ENCODE results near the gene FXYD6. TPM values are rescaled to one million over a fixed set of nuclear protein-coding genes. Genes with fewer than 3 reads are reported as not detected.

The FXYD6 gene
- total RNA-seq, 1 donor from 2014 or later, result 21.5 TPM

- peak; percentile 74 for DNase-seq (ENCODE audit: low spot score)
These were observed 44.6 kb downstream of the FXYD6 start for GRCh38 chr11:117831661-117832415.

- peak; percentile 77 for DNase-seq (ENCODE audit: low spot score)
These were observed 45.6 kb downstream of the FXYD6 start for GRCh38 chr11:117830674-117831351.

- peak; percentile 60 for DNase-seq (ENCODE audit: low spot score)
These were observed 46.4 kb downstream of the FXYD6 start for GRCh38 chr11:117830072-117830471.

GRCh38 chr11:117829369-117829725 is 47.1 kb downstream of the FXYD6 start:
- peak; percentile 71 for DNase-seq (ENCODE audit: low spot score)

GRCh38 chr11:117828611-117829368 is 47.7 kb downstream of the FXYD6 start:
- DNase-seq (ENCODE audit: low spot score), result peak; percentile 90

GRCh38 chr11:117827521-117828511 is 48.6 kb downstream of the FXYD6 start:
- peak; percentile 78 for DNase-seq (ENCODE audit: low spot score)

GRCh38 chr11:117826832-117827231 is 49.6 kb downstream of the FXYD6 start:
- DNase-seq (ENCODE audit: low spot score), result no peak

- peak; percentile 67 for DNase-seq (ENCODE audit: low spot score)
These were observed 50.3 kb downstream of the FXYD6 start for GRCh38 chr11:117826190-117826570.

- DNase-seq (ENCODE audit: low spot score), result peak; percentile 60
These were observed 50.8 kb downstream of the FXYD6 start for GRCh38 chr11:117825538-117826189.

GRCh38 chr11:117824571-117825537 is 51.6 kb downstream of the FXYD6 start, which contains the start of gene FXYD2:
Gene FXYD2 (minus strand): TSS chr11:117824744. CDS start chr11:117824678, 66 bp downstream.
- DNase-seq (ENCODE audit: low spot score), result peak; percentile 89

- peak; percentile 90 for DNase-seq (ENCODE audit: low spot score)
These were observed 52.5 kb downstream of the FXYD6 start for GRCh38 chr11:117823946-117824420.

GRCh38 chr11:117823294-117823945 is 53.0 kb downstream of the FXYD6 start:
- peak; percentile 88 for DNase-seq (ENCODE audit: low spot score)

GRCh38 chr11:117822074-117823033 is 54.1 kb downstream of the FXYD6 start:
- peak; percentile 62 for DNase-seq (ENCODE audit: low spot score)

- no peak for DNase-seq (ENCODE audit: low spot score)
These were observed 55.0 kb downstream of the FXYD6 start for GRCh38 chr11:117821431-117821830.

- no peak for DNase-seq (ENCODE audit: low spot score)
These were observed 55.9 kb downstream of the FXYD6 start for GRCh38 chr11:117820516-117820915.

- DNase-seq (ENCODE audit: low spot score), result no peak
These were observed 56.4 kb downstream of the FXYD6 start for GRCh38 chr11:117820071-117820470.

Measured in mesenteric fat pad (tissue), 1 donor.